GM21526 (cell line): ENCODE measurements around the gene MTUS2.

Source experiments
- ATAC-seq: cut with Tn5 transposase; IDR thresholded peaks from one replicate; pipeline ENCODE4 v1.9.1; 2021; ENCODE audit warnings: moderate library complexity; ENCODE audit not compliant: unreplicated experiment, low FRiP score

MTUS2 gene

DNA sequence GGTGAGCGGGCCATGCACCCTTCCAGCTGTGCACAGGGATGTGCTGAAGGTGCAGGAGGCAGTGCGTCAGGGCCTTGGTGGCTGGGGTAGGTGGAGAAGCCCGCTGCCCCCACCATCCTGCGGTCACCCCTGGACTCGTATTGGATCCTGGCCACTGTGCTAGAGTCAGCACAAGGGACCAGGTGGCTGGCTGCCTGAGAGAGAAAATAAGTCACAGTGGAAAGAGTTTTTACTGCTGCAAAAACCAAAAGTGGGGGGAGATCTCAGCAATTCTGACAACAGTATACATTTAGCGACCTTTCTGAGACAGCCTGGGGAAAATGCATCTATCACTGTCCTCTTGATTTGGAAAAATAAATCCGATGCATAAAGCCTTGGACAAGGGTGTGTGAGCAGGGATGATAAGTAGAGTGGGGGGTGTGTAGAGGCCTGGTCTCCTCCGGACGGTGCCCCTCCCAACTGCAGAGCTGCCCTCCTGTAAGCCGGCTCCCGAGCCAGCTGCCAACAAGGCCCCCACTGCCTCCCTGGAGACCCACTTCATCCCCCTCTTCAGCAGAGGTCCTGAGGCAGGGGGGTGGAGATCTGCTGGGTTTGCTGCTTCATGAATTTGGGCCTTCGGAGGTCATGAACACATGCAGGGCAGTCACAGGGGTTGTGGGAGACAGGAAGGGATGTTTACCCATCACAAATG lies 691.1 kb downstream of the MTUS2 start:
- no peak for ATAC-seq

DNA sequence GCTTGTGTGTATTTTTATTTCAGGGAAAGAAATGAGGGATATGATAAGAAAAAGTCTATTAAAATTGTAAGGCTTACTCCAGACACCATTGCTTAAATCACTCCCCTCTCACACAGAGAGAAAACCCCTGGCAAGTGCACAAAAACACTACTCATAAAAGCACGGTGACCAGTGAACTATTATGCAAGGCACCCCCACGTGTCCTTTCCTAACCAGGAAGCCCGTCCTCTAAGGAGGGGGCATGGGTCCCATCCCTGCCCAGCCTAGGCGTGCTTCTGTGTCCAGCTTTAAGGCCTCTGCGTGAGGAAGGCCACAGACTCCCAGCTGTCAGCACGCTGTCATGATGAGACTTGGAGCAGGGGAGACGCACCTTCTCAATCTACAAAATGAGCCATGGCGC lies 691.8 kb downstream of the MTUS2 start:
- ATAC-seq, result no peak

DNA sequence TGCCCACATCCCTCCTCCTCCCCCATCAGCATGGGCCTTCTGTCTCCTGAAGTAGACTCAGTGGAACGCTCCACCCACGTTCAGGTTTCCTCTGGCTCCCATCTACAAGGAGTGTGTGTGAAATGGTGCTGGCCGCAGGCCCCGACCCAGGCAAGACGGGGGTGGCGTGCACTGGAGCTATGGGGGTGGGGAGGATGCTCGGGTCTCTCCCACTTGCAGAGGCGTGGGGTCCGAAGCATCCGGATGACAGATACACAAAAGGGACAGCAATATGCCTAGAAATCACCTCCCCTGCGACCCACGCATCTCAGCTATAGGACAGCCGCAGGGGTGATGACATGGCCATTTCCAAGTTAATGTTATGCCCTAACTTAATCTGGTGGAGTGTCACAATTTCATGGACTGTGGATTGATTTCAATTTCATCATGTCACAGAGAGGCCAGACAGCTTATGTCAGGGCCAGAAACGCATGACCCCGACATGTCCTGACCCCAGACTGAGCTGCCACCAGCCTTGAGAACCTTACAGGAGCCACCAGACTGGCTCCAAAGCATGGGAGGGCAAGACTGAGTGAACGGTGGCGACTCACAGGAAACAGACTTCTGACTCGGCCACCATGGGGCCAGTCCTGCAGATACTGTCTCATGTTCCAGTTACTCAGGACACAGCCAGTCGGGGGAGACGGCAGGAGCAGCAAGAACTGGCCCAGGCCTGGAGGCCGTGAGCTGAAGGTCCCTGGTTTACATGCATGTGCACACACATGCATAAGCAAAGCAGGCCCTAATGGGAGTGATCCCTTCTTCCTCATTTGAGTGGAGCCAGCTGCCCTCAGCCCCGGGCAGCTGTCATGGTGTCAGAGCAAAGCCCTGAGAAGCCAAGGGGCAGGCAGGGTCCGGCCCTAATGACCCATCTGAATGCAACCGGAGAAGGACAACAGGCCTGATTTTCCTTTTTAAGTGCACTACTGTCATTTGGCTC lies 693.2 kb downstream of the MTUS2 start:
- no peak for ATAC-seq

- no peak for ATAC-seq
These were observed 694.0 kb downstream of the MTUS2 start for GRCh38 chr13:29513981-29514719.

GRCh38 chr13:29514720-29515310 lies 694.7 kb downstream of the MTUS2 start:
- no peak for ATAC-seq

DNA sequence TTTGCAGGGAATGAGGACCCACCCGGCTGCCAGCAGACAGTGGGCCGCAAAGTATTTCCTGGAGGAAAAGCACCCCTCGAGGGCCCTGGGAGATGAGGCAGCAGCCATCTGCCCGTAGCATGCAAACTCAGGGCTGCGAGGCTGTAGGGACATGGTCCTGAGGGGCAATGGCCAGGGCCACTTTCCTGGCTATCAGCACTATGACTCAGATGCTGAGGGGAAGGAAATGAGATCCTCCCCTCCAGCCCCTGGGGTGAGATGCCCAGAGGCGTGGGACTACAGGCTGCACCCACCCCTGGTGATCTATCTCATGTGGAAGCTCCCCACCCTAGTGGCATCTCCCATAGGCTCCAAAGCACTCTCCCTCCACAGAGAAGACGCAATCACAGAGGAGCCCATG lies 695.2 kb downstream of the MTUS2 start:
- ATAC-seq, result no peak

DNA sequence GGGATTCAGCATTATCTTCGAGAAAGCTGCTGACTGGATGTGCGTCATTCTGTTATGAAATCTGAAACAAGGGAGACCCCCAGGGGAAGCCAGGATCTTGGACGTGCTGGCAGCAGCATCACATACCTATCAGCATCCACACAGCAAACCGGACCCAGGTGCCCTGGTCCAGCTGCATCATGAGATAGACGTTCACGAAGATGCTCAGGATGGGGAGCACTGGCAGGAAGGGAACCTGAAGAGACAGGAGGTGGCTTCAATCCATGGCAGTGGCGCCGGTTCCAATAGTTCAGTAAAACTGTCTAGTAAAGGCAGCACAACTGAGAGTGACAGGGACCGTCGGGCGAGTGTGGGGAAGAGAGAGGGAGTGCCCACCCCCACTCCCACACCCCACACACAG lies 695.9 kb downstream of the MTUS2 start:
- no peak for ATAC-seq

DNA sequence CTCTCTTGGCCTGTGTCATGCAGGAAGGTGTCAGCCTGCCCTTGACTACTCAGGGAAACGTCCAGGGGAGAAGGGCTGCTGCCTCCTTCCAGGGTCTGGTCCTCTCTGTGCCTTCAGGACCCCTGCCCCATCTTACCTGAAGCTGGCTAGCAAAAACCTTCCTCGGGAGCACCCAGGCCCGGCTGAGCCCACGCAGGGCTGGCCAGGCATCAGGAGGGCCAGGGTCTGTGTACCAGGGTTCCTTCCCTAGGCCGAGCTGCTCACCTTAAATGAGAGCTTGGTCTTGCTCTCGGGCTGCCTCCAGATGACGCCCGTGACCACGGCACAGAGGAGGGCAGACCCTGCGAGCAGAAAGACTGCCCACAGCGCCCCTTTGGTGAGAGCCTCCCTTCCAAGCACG lies 696.7 kb downstream of the MTUS2 start:
- no peak for ATAC-seq

DNA sequence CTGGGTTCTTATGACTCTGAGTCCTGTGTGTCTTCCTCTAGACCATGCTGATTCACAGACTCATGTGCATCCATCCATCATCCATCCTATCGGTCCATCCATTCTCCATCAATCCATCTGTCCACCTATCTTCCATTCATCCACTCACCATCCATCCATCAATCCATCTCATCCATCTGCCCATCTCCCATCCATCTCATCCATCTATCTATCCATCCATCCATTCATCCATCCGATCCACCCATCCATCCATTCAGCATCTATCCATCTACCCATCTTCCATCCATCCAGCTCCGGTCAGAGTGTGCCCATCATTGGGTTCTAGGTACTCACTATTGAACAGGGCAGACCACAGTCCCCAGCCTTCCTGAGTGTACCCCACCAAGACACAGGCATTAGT lies 699.8 kb downstream of the MTUS2 start:
- no peak for ATAC-seq

DNA sequence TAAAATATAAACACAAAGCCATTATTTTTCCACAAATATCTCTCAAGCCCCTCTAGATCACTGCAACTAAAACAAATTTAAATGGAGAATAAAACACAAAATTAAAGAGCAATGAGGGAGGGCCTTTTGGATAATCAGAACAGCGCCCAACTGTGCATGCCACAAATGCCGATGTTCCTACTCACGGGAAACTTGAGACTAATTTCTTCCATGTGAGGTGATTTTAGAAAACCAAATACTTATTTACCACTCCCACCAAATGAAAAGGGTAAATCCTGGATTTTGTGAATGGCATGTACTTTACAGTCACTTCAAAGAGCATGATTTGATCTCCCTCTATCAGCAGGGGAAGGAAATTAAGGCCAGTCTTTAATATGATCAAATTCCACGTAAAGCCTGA lies 700.5 kb downstream of the MTUS2 start:
- ATAC-seq, result no peak

- ATAC-seq, result no peak
These were observed 701.2 kb downstream of the MTUS2 start for GRCh38 chr13:29521336-29521735.

GRCh38 chr13:29522044-29522685 lies 702.0 kb downstream of the MTUS2 start:
- no peak for ATAC-seq

DNA sequence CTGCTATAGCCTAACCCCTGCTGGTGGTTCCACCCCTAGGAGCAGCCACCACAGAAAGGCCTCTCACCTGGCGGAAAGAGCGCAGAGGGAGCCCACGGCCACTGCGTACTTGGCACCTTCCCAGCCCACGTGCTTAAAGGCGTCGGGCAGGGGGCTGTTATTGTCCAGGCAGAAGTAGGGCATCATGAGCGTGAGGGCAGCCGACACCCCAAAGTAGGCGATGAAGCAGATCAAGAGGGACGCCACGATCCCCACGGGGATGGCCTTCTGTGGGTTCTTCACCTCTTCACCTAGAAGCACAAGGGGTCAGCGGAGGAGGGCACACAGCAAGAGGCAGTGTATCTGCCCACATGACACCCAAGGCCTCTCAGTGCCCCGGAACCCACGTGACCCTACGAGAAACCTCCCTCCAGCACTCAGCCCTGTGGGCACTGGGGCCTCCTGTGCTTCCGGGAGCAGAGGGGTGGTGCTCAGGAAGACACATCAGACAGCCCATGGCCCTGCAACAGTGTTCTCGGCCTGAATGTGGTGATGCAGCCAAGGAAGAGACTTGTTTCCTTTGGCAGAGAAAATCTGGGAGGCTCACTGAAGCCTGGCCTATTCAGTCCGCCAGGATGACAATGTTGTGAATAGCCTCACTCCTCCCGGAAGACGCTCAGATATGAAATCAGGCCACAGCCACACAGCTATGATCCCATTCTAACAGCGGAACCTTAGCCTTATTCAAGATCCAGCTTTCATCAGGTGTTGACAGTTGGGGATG lies 703.2 kb downstream of the MTUS2 start:
- no peak for ATAC-seq

DNA sequence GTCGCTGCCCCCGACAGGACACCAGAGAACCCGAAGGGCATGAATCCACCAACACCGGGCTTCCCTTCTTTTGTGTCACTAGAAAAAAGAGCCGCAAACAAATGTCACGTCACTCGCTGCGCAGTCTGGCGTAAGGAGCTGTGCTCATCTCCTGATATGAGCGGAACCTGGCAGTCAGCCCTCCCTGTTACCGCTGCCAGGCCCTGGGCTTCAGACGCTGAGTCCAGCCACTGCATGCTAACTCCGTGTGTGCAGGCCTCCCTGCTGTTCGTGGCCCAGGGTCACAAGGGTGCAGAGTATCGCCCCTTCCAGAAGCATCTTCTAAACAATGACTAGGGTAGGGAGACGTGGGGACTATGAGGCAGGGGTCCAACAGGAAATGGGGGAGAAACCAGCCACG lies 704.0 kb downstream of the MTUS2 start:
- no peak for ATAC-seq

DNA sequence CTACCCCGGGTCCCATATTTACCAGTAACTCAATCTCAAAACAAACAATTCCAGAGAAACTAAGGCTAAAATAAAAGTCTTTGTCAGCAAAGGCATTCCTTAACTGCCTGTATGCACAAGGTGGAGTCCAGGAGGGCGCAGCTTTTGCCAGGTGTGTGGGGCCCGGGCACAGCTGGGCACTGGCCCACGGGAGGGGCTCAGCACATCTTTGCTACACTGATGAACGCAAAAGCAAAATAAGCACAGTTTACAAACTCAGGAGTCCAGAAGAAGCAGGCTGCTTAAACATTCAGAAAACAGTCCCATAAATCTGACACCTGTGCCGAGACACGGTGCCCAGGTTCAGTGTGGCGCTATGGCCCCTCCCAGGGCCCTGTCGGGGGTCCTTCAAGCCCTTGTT lies 704.5 kb downstream of the MTUS2 start:
- no peak for ATAC-seq

DNA sequence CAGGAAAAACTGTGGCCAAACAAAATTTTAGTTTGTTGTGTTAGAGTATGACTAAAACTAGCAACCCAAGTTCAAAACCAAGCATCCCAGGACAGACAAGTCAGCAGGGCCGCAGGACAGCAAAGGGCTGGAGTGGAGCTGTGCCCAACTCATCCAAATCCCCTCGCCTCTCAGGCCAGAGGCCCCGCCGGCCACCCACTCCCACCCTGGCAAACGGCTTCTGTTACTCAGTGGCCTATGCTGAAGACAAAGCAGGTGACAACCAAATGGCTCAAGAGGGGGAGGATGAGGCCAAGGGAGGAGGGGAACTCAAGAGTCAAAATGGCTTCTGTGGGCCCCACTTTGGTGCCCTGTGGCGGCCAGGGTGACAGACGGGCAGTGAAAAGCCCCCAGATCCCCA lies 705.6 kb downstream of the MTUS2 start:
- no peak for ATAC-seq

DNA sequence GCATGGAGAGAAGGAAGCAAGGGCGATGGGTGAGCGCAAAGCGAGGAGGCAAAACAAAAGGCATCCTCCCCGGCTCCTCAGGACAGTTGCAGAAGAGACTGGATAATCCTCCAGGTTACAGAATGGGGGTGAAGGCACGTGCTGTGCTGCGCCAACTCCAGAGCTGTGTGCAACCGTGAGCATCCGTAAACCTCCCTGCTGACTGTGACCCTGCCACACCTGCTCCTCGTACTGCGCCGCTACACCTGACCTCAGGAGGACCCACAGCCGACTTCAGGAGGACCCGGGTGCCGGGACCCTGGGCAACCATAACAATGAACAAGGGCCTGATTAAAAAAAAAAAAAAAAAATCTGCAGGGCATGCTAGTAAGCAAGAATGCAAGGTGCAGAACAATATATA lies 706.6 kb downstream of the MTUS2 start:
- ATAC-seq, result no peak

DNA sequence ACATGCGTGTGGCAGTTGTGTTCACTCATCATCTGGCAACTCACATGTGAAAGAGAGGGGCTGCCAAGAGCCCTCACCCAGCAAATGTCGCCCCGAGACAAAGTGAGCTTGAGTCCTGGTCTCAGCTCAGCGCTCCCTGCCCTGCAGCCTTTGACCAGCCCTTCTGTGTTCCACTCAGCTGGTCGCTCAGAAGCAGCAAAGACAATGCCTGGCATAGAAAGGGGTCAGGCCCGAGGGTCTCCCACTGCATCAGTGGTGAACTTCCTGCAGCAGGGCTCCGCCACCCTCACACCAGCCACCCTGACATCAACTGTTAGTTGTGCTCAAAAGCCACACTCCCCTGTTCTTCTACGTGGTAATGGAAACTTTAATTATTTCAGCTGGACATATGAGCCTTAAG lies 707.4 kb downstream of the MTUS2 start:
- no peak for ATAC-seq

DNA sequence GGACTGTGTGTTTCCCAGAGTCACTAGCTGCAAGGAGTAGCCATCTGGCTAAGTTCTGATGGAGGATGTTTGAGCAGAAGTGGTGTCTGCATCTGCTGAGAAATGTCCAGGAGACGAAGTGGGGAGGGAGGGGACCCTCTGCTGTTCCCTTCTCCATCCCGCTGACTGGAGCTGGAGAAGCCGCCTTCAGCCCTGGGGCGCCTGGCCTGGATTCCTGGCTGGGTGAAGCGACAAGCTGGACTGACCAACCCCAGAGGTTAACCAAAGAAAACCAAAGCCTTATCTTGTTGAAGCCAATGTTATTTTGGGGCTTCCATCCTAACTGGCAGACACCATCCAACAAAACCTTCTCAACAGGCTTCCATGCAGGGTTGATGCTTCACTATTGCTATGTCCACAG lies 707.8 kb downstream of the MTUS2 start:
- ATAC-seq, result no peak

DNA sequence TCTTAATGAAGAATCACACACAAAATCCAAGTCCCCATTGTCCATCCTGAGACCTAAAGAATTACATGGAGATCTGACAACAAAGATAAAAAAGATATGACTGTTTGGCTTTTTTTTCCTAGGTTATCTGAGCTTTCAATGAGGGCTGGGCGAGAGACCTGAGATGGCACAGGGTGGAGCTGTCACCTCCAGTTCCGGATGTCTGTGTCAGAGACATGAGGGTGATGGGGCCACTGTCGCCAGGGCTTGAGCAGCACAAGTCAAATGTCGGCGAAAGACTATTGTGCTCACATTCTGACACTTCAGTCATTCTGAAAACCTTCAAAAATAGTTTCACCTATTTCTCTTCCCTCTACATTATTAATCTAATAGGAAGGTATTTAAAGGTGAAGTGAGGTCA lies 709.6 kb downstream of the MTUS2 start:
- ATAC-seq, result no peak
